ENCODE data around the gene SYNE3. TPM values are rescaled to one million over a fixed set of nuclear protein-coding genes. Genes with fewer than 3 reads are reported as not detected.

Gene SYNE3
- total RNA-seq, 1 experiment from 2014 or later = 21.2 TPM

GRCh38 chr14:95562892-95563685, 46.6 kb upstream of the SYNE3 start:
- H3K36me3 ChIP-seq (ENCODE audit: control insufficient read depth, insufficient read depth, low read length) = no peaks in the 10 kb centered on the region
- ChIA-PET POLR2A (no interaction called here), CTCF (interaction anchor here (1.0 kb wide), 1 partner anchor 207 kb away, joined by 3 read pairs; no protein-coding TSS in a partner anchor)
- Mint-ChIP-seq H3K4me1 (ENCODE audit: low read depth, unreplicated experiment) (no peaks in the 10 kb centered on the region), H3K4me3 (ENCODE audit: unreplicated experiment) (no peak overlapping the region), H3K27me3 (ENCODE audit: insufficient read depth, unreplicated experiment) (peaks cover 4% of the 10 kb centered on the region), H3K27ac (ENCODE audit: unreplicated experiment) (no peak overlapping the region), H3K36me3 (ENCODE audit: insufficient read depth, unreplicated experiment) (no peaks in the 10 kb centered on the region), H3K9me3 (ENCODE audit: unreplicated experiment) (peaks cover 9% of the 10 kb centered on the region)
- DNase-seq = no peak
- no peaks in the 10 kb centered on the region for H3K27me3 ChIP-seq (replicated peaks; ENCODE audit: control insufficient read depth, insufficient read depth, low read length)
- no peaks in the 10 kb centered on the region for H3K4me1 ChIP-seq
- no peak for TF ChIP-seq CTCF (IDR thresholded peaks at IDR 0.05; ENCODE audit: insufficient read depth in 1 of 2, low read depth in 1 of 2, low read length in 1 of 2, severe bottlenecking in 1 of 2, unreplicated experiment in 1 of 2)
- no peak overlapping the region for H3K4me3 ChIP-seq (ENCODE audit: low read depth, low read length)
- intact Hi-C loops (cut with micrococcal nuclease; ENCODE audit: unreplicated experiment) = loop anchor here (5.0 to 10.0 kb wide), 2 partner anchors 332 to 489 kb away; no protein-coding TSS in a partner anchor
- H3K9me3 ChIP-seq = no peaks in the 10 kb centered on the region
- BruUV-seq (replicated peaks) = no TSS peak

- ChIA-PET POLR2A (no interaction called here), CTCF (interaction anchor here (0.7 kb wide), 1 partner anchor 119 kb away, joined by 3 read pairs; no protein-coding TSS in a partner anchor)
- Histone ChIP-seq H3K27me3 (replicated peaks; ENCODE audit: control insufficient read depth, insufficient read depth, low read length) (no peaks in the 10 kb centered on the region), H3K4me1 (no peaks in the 10 kb centered on the region), H3K36me3 (ENCODE audit: control insufficient read depth, insufficient read depth, low read length) (no peaks in the 10 kb centered on the region), H3K4me3 (ENCODE audit: low read depth, low read length) (no peak overlapping the region), H3K9me3 (no peaks in the 10 kb centered on the region)
- no peak overlapping the region for H3K4me3 Mint-ChIP-seq (ENCODE audit: unreplicated experiment)
- no peaks in the 10 kb centered on the region for H3K4me1 Mint-ChIP-seq (ENCODE audit: low read depth, unreplicated experiment)
- peak; percentile 95 to 97 for TF ChIP-seq CTCF (IDR thresholded peaks at IDR 0.05; ENCODE audit: insufficient read depth in 1 of 2, low read depth in 1 of 2, low read length in 1 of 2, severe bottlenecking in 1 of 2, unreplicated experiment in 1 of 2)
- no peaks in the 10 kb centered on the region for H3K36me3 Mint-ChIP-seq (ENCODE audit: insufficient read depth, unreplicated experiment)
- peak; percentile 86 to 91 for DNase-seq
- no peaks in the 10 kb centered on the region for H3K27me3 Mint-ChIP-seq (ENCODE audit: insufficient read depth, unreplicated experiment)
- intact Hi-C loops (cut with micrococcal nuclease; ENCODE audit: unreplicated experiment) = loop anchor here (1.0 to 10.0 kb wide), 8 partner anchors 48 to 537 kb away; no protein-coding TSS in a partner anchor
- H3K9me3 Mint-ChIP-seq (ENCODE audit: unreplicated experiment) = no peaks in the 10 kb centered on the region
- BruUV-seq (replicated peaks) = no TSS peak
- no peak overlapping the region for H3K27ac Mint-ChIP-seq (ENCODE audit: unreplicated experiment)
Observed at GRCh38 chr14:95561001-95561412, 44.6 kb upstream of the SYNE3 start.

GRCh38 chr14:95559203-95559602, 42.8 kb upstream of the SYNE3 start:
- no TSS peak for BruUV-seq (replicated peaks)
- Mint-ChIP-seq H3K9me3 (ENCODE audit: unreplicated experiment) (no peaks in the 10 kb centered on the region), H3K4me3 (ENCODE audit: unreplicated experiment) (no peak overlapping the region), H3K27ac (ENCODE audit: unreplicated experiment) (no peak overlapping the region), H3K36me3 (ENCODE audit: insufficient read depth, unreplicated experiment) (no peaks in the 10 kb centered on the region), H3K27me3 (ENCODE audit: insufficient read depth, unreplicated experiment) (no peaks in the 10 kb centered on the region), H3K4me1 (ENCODE audit: low read depth, unreplicated experiment) (no peaks in the 10 kb centered on the region)
- Histone ChIP-seq H3K4me3 (ENCODE audit: low read depth, low read length) (no peak overlapping the region), H3K27me3 (replicated peaks; ENCODE audit: control insufficient read depth, insufficient read depth, low read length) (no peaks in the 10 kb centered on the region), H3K9me3 (no peaks in the 10 kb centered on the region), H3K4me1 (no peaks in the 10 kb centered on the region), H3K36me3 (ENCODE audit: control insufficient read depth, insufficient read depth, low read length) (no peaks in the 10 kb centered on the region)
- intact Hi-C loops (cut with micrococcal nuclease; ENCODE audit: unreplicated experiment) = no loop called here
- TF ChIP-seq CTCF (IDR thresholded peaks at IDR 0.05; ENCODE audit: insufficient read depth in 1 of 2, low read depth in 1 of 2, low read length in 1 of 2, severe bottlenecking in 1 of 2, unreplicated experiment in 1 of 2) = no peak
- DNase-seq = no peak
- ChIA-PET POLR2A (no interaction called here), CTCF (interaction anchor here (0.6 to 1.7 kb wide), 5 partner anchors 33 to 282 kb away, joined by 3 to 5 read pairs (median 4); no protein-coding TSS in a partner anchor)
